ENCODE results near the gene FREM2.

The FREM2 gene

GRCh38 chr13:38848360-38848759 lies 161.5 kb downstream of the FREM2 start:
- no peak for DNase-seq

GRCh38 chr13:38849315-38849714 lies 162.4 kb downstream of the FREM2 start:
- no peak for DNase-seq

- no peak for DNase-seq
Observed at GRCh38 chr13:38850868-38851626, 164.2 kb downstream of the FREM2 start.

GRCh38 chr13:38854226-38854625 lies 167.3 kb downstream of the FREM2 start:
- no peak for DNase-seq

GRCh38 chr13:38856065-38856464 lies 169.2 kb downstream of the FREM2 start:
- no peak for DNase-seq

GRCh38 chr13:38862443-38862842 lies 175.6 kb downstream of the FREM2 start:
- no peak for DNase-seq

GRCh38 chr13:38863536-38863935 lies 176.7 kb downstream of the FREM2 start:
- no peak for DNase-seq

GRCh38 chr13:38866649-38867048 lies 179.8 kb downstream of the FREM2 start:
- no peak for DNase-seq

GRCh38 chr13:38868399-38868798 lies 181.5 kb downstream of the FREM2 start:
- no peak for DNase-seq

- no peak for DNase-seq
Observed at GRCh38 chr13:38868870-38869269, 182.0 kb downstream of the FREM2 start.

GRCh38 chr13:38871275-38871674 lies 184.4 kb downstream of the FREM2 start:
- no peak for DNase-seq

GRCh38 chr13:38872693-38873092 lies 185.8 kb downstream of the FREM2 start:
- no peak for DNase-seq

- no peak for DNase-seq
Observed at GRCh38 chr13:38875186-38875875, 188.5 kb downstream of the FREM2 start.

- no peak for DNase-seq
Observed at GRCh38 chr13:38879278-38879677, 192.4 kb downstream of the FREM2 start.

GRCh38 chr13:38879786-38880185 lies 192.9 kb downstream of the FREM2 start:
- no peak for DNase-seq

GRCh38 chr13:38880397-38880796 lies 193.5 kb downstream of the FREM2 start:
- DNase-seq = no peak

GRCh38 chr13:38883783-38884182 lies 196.9 kb downstream of the FREM2 start:
- no peak for DNase-seq

GRCh38 chr13:38888309-38888708 lies 201.4 kb downstream of the FREM2 start:
- no peak for DNase-seq

- DNase-seq = no peak
Observed at GRCh38 chr13:38895075-38895474, 208.2 kb downstream of the FREM2 start.

GRCh38 chr13:38897521-38897920 lies 210.6 kb downstream of the FREM2 start:
- no peak for DNase-seq

GRCh38 chr13:38898481-38898880 lies 211.6 kb downstream of the FREM2 start:
- DNase-seq = no peak

- no peak for DNase-seq
Observed at GRCh38 chr13:38899571-38899970, 212.7 kb downstream of the FREM2 start.

- DNase-seq = no peak
Observed at GRCh38 chr13:38900188-38900587, 213.3 kb downstream of the FREM2 start.

GRCh38 chr13:38902551-38902950 lies 215.7 kb downstream of the FREM2 start:
- DNase-seq = no peak

GRCh38 chr13:38905081-38905480 lies 218.2 kb downstream of the FREM2 start:
- no peak for DNase-seq

All from GF-D8 (cell line).